Gastrocnemius medialis (tissue), 4 donors: ENCODE results near the gene PRPF40A.

Experiments used
- CTCF ChIP-seq, 5 experiments: fragments of 450-650 bp in 3 of 5; fragments of 200-600 bp in 2 of 5; sonication (generic) in 2 of 5; IDR thresholded peaks in 4 of 5; conservative IDR thresholded peaks in 1 of 5; 1 replicate in 4 of 5; 2 replicates in 1 of 5; pipeline ENCODE4 v1.5.1; 2016 to 2019; ENCODE audit warnings: antibody characterized with exemption in 5 of 5, mild to moderate bottlenecking in 3 of 5, moderate library complexity in 3 of 5
- POLR2A ChIP-seq, 2 donors: fragments of 450-650 bp; IDR thresholded peaks; one replicate each; pipeline ENCODE4 v1.6.1; 2017; ENCODE audit warnings: antibody characterized with exemption in 2 of 2, mild to moderate bottlenecking in 2 of 2, moderate library complexity in 2 of 2

GRCh38 chr2:152635635-152636298 lies 81.5 kb downstream of the PRPF40A start:
- TF ChIP-seq CTCF (IDR thresholded peaks at IDR 0.05 in 4 of 5, conservative IDR thresholded peaks at IDR 0.05 in 1 of 5) (peak; percentile 77 to 89 (median 87)), POLR2A (IDR thresholded peaks at IDR 0.05) (no peak)
